GM19238 (cell line): ENCODE data around the gene OVAAL.

Source experiments
- DNase-seq: peaks from one replicate; pipeline ENCODE4 v3.0.0; 2011; ENCODE audit warnings: low spot score; ENCODE audit not compliant: insufficient read length

OVAAL gene

DNA sequence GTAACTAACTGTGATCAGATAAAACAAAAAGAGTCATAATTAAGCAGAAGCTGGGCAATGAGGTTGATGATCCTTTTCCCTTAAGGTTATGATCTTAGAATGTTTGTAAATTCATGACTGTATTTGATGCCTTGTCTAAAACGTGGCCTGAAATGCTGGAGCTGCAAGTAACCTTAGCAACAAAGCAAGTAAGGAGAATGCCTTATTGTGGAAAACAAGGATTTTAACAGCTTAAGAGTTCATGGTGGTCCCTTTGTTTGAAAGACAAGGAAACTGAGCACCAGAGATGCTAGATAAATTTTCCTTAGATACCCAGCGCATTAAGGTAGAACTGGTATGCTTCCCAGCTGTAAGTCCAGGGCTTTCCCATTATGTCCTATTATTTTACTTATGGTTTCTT is 47.4 kb downstream of the OVAAL start:
- no peak for DNase-seq

DNA sequence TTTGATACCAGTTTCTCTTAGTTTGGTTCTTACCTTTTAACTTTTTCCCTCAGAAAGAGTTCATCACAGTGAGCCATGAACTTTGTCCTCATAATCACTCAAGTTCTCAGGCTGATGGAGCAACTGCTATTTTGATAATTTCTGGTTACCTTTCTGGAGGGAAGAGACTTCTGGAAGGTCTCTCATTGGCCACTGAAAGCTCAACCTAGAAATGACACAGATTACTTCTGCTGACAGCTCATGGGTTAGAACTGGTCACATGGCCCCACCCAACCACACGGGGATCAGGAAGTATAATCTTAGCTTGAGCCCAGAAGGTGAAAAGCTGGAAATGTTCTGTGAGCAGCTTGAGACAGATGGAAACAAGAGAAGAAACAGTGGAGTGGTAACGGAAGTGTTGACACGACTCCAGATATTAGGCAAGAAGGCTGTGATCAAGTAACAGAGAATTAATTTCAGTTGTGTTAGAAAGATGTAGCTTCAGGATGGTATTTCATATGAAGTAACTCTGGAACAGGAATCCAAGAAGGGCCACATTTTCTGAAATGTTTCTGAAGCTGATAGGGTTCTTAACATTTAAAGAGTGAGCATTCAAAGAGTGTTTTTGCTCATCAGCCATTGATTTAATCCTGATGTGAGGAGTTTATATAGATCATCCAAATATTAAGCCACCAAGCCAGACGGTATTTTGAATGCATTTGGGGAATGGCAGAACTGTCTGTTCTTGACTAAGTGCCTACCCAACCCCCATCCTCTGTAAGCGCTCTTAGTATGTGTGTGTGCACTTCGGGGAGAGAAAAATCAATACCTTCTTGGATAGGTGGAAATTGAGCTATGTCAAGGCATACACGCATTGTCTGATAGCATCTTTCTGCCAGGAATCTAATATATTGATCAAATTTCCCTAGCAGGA is 51.1 kb downstream of the OVAAL start:
- no peak for DNase-seq

- DNase-seq: no peak
Observed at GRCh38 chr1:180610556-180611015, 51.8 kb downstream of the OVAAL start.

- no peak for DNase-seq
Observed at GRCh38 chr1:180611016-180611930, 52.5 kb downstream of the OVAAL start.

GRCh38 chr1:180612632-180613031 is 53.9 kb downstream of the OVAAL start:
- no peak for DNase-seq

GRCh38 chr1:180614730-180615129 is 56.0 kb downstream of the OVAAL start:
- no peak for DNase-seq

GRCh38 chr1:180615493-180616290 is 56.9 kb downstream of the OVAAL start:
- no peak for DNase-seq
